ENCODE results near the gene SLC26A11. TPM values are rescaled to one million over a fixed set of nuclear protein-coding genes. Genes with fewer than 3 reads are reported as not detected.
A peak's percentile ranks its signal among the peaks of the same experiment; 100 is the strongest.

SLC26A11 gene
- total and polyA plus RNA-seq, 2 of the 13 experiments (the other 11 are each of a cell fraction or from before 2014, with no cell fraction given) = 8.7 to 13.2 TPM

DNA sequence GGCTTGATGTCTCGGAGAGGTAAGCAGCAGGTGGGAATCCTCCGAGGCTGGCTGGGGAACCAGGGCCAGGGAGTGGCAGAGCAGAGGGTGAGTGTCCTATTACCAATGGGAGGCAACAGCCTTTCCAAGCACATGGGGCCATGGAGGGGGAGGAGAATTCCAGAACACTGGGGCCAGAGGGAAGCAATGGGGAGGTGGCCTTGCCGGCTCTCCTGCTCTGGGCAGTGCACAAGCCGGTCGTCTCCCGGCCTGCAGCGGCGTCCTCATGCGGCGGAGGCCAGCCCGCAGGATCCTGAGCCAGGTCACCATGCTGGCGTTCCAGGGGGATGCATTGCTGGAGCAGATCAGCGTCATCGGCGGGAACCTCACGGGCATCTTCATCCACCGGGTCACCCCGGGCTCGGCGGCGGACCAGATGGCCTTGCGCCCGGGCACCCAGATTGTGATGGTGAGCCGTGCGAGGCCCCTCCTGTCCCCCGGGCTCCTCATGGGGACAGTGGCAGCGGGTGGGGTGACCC is 22.0 kb upstream of the SLC26A11 start (continued):
- TF ChIP-seq, protein P1, sequence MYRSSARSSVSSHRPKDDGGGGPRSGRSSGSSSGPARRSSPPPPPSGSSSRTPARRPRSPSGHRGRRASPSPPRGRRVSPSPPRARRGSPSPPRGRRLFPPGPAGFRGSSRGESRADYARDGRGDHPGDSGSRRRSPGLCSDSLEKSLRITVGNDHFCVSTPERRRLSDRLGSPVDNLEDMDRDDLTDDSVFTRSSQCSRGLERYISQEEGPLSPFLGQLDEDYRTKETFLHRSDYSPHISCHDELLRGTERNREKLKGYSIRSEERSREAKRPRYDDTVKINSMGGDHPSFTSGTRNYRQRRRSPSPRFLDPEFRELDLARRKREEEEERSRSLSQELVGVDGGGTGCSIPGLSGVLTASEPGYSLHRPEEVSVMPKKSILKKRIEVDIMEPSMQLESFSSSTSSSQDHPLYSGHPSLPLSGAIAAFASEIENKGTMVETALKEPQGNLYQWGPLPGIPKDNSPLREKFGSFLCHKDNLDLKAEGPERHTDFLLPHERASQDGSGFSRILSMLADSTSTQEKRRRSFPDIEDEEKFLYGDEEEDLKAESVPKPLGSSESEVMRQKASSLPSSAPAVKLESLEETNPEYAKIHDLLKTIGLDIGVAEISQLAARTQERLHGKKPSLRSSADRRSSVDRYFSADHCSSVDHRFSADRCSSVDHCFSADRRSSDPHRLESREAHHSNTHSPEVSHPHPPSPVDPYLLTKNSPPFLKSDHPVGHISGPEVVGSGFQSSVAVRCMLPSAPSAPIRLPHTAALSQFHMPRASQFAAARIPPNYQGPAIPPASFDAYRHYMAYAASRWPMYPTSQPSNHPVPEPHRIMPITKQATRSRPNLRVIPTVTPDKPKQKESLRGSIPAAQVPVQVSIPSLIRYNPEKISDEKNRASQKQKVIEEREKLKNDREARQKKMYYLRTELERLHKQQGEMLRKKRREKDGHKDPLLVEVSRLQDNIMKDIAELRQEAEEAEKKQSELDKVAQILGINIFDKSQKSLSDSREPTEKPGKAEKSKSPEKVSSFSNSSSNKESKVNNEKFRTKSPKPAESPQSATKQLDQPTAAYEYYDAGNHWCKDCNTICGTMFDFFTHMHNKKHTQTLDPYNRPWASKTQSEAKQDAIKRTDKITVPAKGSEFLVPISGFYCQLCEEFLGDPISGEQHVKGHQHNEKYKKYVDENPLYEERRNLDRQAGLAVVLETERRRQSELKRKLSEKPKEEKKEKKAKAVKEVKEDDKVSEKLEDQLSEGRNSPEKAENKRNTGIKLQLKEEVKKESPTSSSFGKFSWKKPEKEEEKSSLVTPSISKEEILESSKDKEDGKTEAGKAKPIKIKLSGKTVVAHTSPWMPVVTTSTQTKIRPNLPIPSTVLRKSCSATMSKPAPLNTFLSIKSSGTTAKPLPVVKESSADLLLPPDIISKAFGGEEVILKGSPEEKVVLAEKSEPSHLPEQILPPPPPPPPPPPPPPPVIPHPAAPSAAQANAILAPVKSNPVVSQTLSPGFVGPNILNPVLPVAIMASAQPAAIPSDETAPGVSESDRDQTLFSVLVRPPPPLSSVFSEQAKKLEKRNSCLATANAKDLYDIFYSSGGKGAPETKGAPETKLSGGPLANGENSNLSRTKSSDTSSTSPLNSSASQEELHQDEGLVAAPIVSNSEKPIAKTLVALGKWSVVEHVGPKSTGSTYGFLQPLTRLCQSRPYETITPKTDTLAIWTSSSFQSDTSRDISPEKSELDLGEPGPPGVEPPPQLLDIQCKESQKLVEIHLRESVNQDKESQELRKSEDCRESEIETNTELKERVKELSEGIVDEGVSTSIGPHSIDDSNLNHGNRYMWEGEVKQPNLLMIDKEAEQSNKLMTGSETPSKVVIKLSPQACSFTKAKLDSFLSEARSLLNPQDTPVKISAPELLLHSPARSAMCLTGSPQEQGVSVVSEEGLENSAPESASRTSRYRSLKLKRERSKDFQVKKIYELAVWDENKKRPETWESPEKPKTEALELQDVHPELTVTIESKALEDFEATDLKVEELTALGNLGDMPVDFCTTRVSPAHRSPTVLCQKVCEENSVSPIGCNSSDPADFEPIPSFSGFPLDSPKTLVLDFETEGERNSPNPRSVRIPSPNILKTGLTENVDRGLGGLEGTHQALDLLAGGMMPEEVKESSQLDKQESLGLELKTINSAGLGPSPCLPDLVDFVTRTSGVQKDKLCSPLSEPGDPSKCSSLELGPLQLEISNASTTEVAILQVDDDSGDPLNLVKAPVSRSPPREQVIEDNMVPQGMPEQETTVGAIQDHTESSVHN (CRISPR knock-in tag; IDR thresholded peaks at IDR 0.05) = no peak
- TF ChIP-seq NFRKB (IDR thresholded peaks at IDR 0.05) (no peak), CENPX (CRISPR knock-in tag; IDR thresholded peaks at IDR 0.05) (no peak), SRSF9 (IDR thresholded peaks at IDR 0.05; ENCODE audit: borderline replicate concordance, insufficient read depth, low read depth, low read length, poor library complexity, severe bottlenecking) (no peak), ZNF724P (CRISPR knock-in tag; IDR thresholded peaks at IDR 0.05; ENCODE audit: borderline replicate concordance) (0 out of 2 replicates have a peak, but pooled peaks have one; percentile 42), KDM2A (CRISPR knock-in tag; IDR thresholded peaks at IDR 0.05; ENCODE audit: borderline replicate concordance, low read depth) (peak; percentile 55; the same call in 1 of the 2 replicates), MAZ (IDR thresholded peaks at IDR 0.05; ENCODE audit: borderline replicate concordance, low read depth, low read length) (no peak), MAZ (CRISPR knock-in tag; IDR thresholded peaks at IDR 0.05; ENCODE audit: low read depth) (no peak), ZNF746 (CRISPR knock-in tag; IDR thresholded peaks at IDR 0.05) (no peak), JDP2 (CRISPR knock-in tag; IDR thresholded peaks at IDR 0.05; ENCODE audit: borderline replicate concordance) (no peak), SP1 (IDR thresholded peaks at IDR 0.05) (no peak), SP1 (CRISPR knock-in tag; IDR thresholded peaks at IDR 0.05) (no peak)
- TF ChIP-seq, protein P2, sequence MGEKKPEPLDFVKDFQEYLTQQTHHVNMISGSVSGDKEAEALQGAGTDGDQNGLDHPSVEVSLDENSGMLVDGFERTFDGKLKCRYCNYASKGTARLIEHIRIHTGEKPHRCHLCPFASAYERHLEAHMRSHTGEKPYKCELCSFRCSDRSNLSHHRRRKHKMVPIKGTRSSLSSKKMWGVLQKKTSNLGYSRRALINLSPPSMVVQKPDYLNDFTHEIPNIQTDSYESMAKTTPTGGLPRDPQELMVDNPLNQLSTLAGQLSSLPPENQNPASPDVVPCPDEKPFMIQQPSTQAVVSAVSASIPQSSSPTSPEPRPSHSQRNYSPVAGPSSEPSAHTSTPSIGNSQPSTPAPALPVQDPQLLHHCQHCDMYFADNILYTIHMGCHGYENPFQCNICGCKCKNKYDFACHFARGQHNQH (CRISPR knock-in tag; IDR thresholded peaks at IDR 0.05) = 0 out of 2 replicates have a peak, but pooled peaks have one; percentile 18
- TF ChIP-seq, protein P3, sequence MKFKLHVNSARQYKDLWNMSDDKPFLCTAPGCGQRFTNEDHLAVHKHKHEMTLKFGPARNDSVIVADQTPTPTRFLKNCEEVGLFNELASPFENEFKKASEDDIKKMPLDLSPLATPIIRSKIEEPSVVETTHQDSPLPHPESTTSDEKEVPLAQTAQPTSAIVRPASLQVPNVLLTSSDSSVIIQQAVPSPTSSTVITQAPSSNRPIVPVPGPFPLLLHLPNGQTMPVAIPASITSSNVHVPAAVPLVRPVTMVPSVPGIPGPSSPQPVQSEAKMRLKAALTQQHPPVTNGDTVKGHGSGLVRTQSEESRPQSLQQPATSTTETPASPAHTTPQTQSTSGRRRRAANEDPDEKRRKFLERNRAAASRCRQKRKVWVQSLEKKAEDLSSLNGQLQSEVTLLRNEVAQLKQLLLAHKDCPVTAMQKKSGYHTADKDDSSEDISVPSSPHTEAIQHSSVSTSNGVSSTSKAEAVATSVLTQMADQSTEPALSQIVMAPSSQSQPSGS (CRISPR knock-in tag; IDR thresholded peaks at IDR 0.05) = no peak
- TF ChIP-seq, protein P4, sequence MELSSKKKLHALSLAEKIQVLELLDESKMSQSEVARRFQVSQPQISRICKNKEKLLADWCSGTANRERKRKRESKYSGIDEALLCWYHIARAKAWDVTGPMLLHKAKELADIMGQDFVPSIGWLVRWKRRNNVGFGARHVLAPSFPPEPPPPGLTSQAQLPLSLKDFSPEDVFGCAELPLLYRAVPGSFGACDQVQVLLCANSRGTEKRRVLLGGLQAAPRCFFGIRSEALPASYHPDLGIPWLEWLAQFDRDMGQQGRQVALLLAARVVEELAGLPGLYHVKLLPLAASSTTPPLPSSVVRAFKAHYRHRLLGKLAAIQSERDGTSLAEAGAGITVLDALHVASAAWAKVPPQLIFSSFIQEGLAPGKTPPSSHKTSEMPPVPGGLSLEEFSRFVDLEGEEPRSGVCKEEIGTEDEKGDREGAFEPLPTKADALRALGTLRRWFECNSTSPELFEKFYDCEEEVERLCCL (CRISPR knock-in tag; IDR thresholded peaks at IDR 0.05; ENCODE audit: borderline replicate concordance) = no peak
- TF ChIP-seq, protein P5, sequence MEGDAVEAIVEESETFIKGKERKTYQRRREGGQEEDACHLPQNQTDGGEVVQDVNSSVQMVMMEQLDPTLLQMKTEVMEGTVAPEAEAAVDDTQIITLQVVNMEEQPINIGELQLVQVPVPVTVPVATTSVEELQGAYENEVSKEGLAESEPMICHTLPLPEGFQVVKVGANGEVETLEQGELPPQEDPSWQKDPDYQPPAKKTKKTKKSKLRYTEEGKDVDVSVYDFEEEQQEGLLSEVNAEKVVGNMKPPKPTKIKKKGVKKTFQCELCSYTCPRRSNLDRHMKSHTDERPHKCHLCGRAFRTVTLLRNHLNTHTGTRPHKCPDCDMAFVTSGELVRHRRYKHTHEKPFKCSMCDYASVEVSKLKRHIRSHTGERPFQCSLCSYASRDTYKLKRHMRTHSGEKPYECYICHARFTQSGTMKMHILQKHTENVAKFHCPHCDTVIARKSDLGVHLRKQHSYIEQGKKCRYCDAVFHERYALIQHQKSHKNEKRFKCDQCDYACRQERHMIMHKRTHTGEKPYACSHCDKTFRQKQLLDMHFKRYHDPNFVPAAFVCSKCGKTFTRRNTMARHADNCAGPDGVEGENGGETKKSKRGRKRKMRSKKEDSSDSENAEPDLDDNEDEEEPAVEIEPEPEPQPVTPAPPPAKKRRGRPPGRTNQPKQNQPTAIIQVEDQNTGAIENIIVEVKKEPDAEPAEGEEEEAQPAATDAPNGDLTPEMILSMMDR (CRISPR knock-in tag; IDR thresholded peaks at IDR 0.05) = peak; percentile 30; the same call in 1 of the 2 replicates

Measured in HepG2 (cell line).